ENCODE measurements around the gene ERN1. TPM values are rescaled to one million over a fixed set of nuclear protein-coding genes. Genes with fewer than 3 reads are reported as not detected.

The ERN1 gene
- total and polyA plus RNA-seq, 2 of the 13 experiments (the other 11 are each of a cell fraction or from before 2014, with no cell fraction given) = 6.0 to 12.7 TPM

DNA sequence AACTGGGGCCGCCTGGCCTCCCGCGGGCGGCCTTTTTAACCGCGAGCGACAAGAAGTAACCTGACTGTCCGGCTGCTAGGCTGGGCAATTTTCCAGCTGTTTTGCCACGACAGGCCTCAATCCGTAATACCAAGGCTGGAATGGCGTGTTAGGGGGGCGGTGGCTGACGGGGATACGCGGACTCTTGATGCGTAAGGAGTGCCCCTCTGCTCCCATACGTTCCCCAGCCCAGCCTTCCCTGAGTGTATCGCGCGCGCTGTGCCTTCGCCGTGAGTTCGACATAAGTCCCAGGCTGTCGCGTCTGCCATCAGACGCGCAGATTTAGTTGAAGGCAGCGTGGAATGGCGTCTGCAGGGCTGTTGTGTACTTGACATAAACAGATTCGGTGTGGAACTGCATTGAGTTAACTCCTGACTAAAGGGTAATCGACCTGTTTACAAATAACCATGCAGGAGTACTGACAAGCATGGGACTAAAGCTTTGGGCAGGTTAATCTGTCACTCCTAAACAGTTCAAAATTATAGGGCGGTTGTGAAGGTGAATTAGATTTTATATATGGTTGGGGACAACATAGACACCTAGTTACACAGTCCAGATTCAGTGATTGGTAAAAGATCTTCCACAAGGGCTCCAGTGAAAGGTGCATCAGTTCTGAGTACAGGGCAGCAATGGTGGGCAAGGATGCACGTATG lies 16.6 kb upstream of the ERN1 start (continued):
- TF ChIP-seq ZNF383 (CRISPR knock-in tag; IDR thresholded peaks at IDR 0.05; ENCODE audit: borderline replicate concordance) (no peak), ZNF850 (CRISPR knock-in tag; conservative IDR thresholded peaks at IDR 0.05) (no peak), HOXA5 (CRISPR knock-in tag; IDR thresholded peaks at IDR 0.05) (no peak), SNAPC2 (CRISPR knock-in tag; IDR thresholded peaks at IDR 0.05) (no peak; the same call in 1 of the 2 replicates), MBNL3 (CRISPR knock-in tag; conservative IDR thresholded peaks at IDR 0.05) (no peak), RARG (CRISPR knock-in tag; IDR thresholded peaks at IDR 0.05; ENCODE audit: low read depth) (peak; percentile 54; the same call in 1 of the 2 replicates), HNRNPK (IDR thresholded peaks at IDR 0.05; ENCODE audit: low read depth, low read length, poor library complexity, severe bottlenecking) (no peak), JUND (CRISPR knock-in tag; IDR thresholded peaks at IDR 0.05) (peak; percentile 1; the same call in 1 of the 2 replicates), ZNF253 (CRISPR knock-in tag; IDR thresholded peaks at IDR 0.05; ENCODE audit: borderline replicate concordance) (peak; percentile 8; the same call in 1 of the 2 replicates)
- TF ChIP-seq, protein P1, sequence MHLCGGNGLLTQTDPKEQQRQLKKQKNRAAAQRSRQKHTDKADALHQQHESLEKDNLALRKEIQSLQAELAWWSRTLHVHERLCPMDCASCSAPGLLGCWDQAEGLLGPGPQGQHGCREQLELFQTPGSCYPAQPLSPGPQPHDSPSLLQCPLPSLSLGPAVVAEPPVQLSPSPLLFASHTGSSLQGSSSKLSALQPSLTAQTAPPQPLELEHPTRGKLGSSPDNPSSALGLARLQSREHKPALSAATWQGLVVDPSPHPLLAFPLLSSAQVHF (CRISPR knock-in tag; IDR thresholded peaks at IDR 0.05) = peak; percentile 89; the same call in 1 of the 2 replicates
- TF ChIP-seq, protein P2, sequence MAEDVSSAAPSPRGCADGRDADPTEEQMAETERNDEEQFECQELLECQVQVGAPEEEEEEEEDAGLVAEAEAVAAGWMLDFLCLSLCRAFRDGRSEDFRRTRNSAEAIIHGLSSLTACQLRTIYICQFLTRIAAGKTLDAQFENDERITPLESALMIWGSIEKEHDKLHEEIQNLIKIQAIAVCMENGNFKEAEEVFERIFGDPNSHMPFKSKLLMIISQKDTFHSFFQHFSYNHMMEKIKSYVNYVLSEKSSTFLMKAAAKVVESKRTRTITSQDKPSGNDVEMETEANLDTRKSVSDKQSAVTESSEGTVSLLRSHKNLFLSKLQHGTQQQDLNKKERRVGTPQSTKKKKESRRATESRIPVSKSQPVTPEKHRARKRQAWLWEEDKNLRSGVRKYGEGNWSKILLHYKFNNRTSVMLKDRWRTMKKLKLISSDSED (CRISPR knock-in tag; IDR thresholded peaks at IDR 0.05) = peak; percentile 69; the same call in 1 of the 2 replicates
- TF ChIP-seq, protein P3, sequence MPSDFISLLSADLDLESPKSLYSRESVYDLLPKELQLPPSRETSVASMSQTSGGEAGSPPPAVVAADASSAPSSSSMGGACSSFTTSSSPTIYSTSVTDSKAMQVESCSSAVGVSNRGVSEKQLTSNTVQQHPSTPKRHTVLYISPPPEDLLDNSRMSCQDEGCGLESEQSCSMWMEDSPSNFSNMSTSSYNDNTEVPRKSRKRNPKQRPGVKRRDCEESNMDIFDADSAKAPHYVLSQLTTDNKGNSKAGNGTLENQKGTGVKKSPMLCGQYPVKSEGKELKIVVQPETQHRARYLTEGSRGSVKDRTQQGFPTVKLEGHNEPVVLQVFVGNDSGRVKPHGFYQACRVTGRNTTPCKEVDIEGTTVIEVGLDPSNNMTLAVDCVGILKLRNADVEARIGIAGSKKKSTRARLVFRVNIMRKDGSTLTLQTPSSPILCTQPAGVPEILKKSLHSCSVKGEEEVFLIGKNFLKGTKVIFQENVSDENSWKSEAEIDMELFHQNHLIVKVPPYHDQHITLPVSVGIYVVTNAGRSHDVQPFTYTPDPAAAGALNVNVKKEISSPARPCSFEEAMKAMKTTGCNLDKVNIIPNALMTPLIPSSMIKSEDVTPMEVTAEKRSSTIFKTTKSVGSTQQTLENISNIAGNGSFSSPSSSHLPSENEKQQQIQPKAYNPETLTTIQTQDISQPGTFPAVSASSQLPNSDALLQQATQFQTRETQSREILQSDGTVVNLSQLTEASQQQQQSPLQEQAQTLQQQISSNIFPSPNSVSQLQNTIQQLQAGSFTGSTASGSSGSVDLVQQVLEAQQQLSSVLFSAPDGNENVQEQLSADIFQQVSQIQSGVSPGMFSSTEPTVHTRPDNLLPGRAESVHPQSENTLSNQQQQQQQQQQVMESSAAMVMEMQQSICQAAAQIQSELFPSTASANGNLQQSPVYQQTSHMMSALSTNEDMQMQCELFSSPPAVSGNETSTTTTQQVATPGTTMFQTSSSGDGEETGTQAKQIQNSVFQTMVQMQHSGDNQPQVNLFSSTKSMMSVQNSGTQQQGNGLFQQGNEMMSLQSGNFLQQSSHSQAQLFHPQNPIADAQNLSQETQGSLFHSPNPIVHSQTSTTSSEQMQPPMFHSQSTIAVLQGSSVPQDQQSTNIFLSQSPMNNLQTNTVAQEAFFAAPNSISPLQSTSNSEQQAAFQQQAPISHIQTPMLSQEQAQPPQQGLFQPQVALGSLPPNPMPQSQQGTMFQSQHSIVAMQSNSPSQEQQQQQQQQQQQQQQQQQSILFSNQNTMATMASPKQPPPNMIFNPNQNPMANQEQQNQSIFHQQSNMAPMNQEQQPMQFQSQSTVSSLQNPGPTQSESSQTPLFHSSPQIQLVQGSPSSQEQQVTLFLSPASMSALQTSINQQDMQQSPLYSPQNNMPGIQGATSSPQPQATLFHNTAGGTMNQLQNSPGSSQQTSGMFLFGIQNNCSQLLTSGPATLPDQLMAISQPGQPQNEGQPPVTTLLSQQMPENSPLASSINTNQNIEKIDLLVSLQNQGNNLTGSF (CRISPR knock-in tag; IDR thresholded peaks at IDR 0.05) = no peak
- TF ChIP-seq, protein P4, sequence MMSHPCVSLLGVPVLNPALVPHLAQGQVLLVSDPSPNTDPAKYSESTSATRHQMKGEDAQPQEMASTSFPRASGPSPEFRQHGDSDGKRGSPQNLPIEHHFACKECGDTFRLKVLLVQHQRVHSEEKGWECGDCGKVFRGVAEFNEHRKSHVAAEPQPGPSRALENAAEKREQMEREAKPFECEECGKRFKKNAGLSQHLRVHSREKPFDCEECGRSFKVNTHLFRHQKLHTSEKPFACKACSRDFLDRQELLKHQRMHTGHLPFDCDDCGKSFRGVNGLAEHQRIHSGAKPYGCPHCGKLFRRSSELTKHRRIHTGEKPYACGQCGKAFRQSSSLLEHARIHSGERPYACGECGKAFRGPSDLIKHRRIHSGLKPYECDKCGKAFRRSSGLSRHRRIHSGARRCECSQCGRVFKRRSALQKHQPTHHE (CRISPR knock-in tag; IDR thresholded peaks at IDR 0.05; ENCODE audit: borderline replicate concordance) = no peak
- TF ChIP-seq, protein P5, sequence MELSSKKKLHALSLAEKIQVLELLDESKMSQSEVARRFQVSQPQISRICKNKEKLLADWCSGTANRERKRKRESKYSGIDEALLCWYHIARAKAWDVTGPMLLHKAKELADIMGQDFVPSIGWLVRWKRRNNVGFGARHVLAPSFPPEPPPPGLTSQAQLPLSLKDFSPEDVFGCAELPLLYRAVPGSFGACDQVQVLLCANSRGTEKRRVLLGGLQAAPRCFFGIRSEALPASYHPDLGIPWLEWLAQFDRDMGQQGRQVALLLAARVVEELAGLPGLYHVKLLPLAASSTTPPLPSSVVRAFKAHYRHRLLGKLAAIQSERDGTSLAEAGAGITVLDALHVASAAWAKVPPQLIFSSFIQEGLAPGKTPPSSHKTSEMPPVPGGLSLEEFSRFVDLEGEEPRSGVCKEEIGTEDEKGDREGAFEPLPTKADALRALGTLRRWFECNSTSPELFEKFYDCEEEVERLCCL (CRISPR knock-in tag; IDR thresholded peaks at IDR 0.05; ENCODE audit: borderline replicate concordance) = no peak; the same call in 1 of the 2 replicates
- TF ChIP-seq, protein P6, sequence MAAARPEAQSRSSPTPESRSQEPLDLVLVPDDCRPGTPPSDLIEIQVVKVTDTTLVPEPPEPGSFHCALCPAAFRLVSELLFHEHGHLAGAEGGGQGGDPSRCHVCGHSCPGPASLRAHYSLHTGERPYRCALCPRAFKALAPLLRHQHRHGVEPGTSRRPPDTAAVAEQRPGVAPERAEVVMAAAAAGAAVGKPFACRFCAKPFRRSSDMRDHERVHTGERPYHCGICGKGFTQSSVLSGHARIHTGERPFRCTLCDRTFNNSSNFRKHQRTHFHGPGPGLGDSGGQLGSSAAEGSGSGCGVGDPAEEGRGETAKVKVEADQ (CRISPR knock-in tag; IDR thresholded peaks at IDR 0.05; ENCODE audit: borderline replicate concordance) = peak; percentile 86

Data from HepG2 (cell line).